GM18951 (cell line): Measurements from ENCODE around the gene SLC9A7.

Experiments used
- POLR2A ChIP-seq: IDR thresholded peaks from 4 replicates; pipeline ENCODE4 v1.6.1; 2011; ENCODE audit warnings: mild to moderate bottlenecking; ENCODE audit not compliant: insufficient read length, insufficient read depth; ENCODE audit errors: extremely low read depth
- in situ Hi-C: fragments of 300-500 bp; cut with MboI; formaldehyde crosslinking; loops from one replicate; pipeline ENCODE4 v1.12.0; 2022; ENCODE audit warnings: low sequenced_read_pairs, mixed read lengths, inconsistent platforms; ENCODE audit not compliant: unreplicated experiment

The SLC9A7 gene

GRCh38 chrX:46617906-46618305, 141.0 kb downstream of the SLC9A7 start:
- no peak for TF ChIP-seq POLR2A
- in situ Hi-C loops: no loop called here

- in situ Hi-C loops: no loop called here
- no peak for TF ChIP-seq POLR2A
These were observed 147.1 kb downstream of the SLC9A7 start for GRCh38 chrX:46611658-46612362.

- no peak for TF ChIP-seq POLR2A
- in situ Hi-C loops: no loop called here
These were observed 148.8 kb downstream of the SLC9A7 start for GRCh38 chrX:46610070-46610658.

GRCh38 chrX:46607916-46608315, 151.0 kb downstream of the SLC9A7 start:
- in situ Hi-C loops: no loop called here
- TF ChIP-seq POLR2A: no peak

- in situ Hi-C loops: no loop called here
These were observed 156.3 kb downstream of the SLC9A7 start for GRCh38 chrX:46602468-46603102.

GRCh38 chrX:46601283-46601682, 157.6 kb downstream of the SLC9A7 start:
- no peak for TF ChIP-seq POLR2A
- in situ Hi-C loops: no loop called here

More at GRCh38 chrX:46602468-46603102, 156.3 kb downstream of the SLC9A7 start:
- TF ChIP-seq POLR2A: no peak

- in situ Hi-C loops: no loop called here
These were observed 159.8 kb downstream of the SLC9A7 start for GRCh38 chrX:46599051-46599560.

GRCh38 chrX:46597771-46598170, 161.1 kb downstream of the SLC9A7 start:
- TF ChIP-seq POLR2A: no peak
- in situ Hi-C loops: no loop called here

More at GRCh38 chrX:46599051-46599560, 159.8 kb downstream of the SLC9A7 start:
- TF ChIP-seq POLR2A: no peak

- no peak for TF ChIP-seq POLR2A
- in situ Hi-C loops: no loop called here
These were observed 161.7 kb downstream of the SLC9A7 start for GRCh38 chrX:46597208-46597607.

- TF ChIP-seq POLR2A: no peak
- in situ Hi-C loops: no loop called here
These were observed 163.8 kb downstream of the SLC9A7 start for GRCh38 chrX:46595084-46595483.

- TF ChIP-seq POLR2A: no peak
- in situ Hi-C loops: no loop called here
These were observed 168.8 kb downstream of the SLC9A7 start for GRCh38 chrX:46589977-46590723.

GRCh38 chrX:46588263-46588662, 170.7 kb downstream of the SLC9A7 start:
- in situ Hi-C loops: no loop called here
- TF ChIP-seq POLR2A: no peak

GRCh38 chrX:46587753-46588171, 171.2 kb downstream of the SLC9A7 start:
- TF ChIP-seq POLR2A: no peak
- in situ Hi-C loops: no loop called here

- in situ Hi-C loops: no loop called here
- TF ChIP-seq POLR2A: no peak
These were observed 171.8 kb downstream of the SLC9A7 start for GRCh38 chrX:46587158-46587557.
